ENCODE measurements around the gene PECR. TPM values are rescaled to one million over a fixed set of nuclear protein-coding genes. Genes with fewer than 3 reads are reported as not detected.

The PECR gene
- total and polyA plus RNA-seq, 9 of the 15 experiments (the other 6 are each of a cell fraction or from before 2014, with no cell fraction given): 1.1 to 10.3 (median 8.2) TPM

DNA sequence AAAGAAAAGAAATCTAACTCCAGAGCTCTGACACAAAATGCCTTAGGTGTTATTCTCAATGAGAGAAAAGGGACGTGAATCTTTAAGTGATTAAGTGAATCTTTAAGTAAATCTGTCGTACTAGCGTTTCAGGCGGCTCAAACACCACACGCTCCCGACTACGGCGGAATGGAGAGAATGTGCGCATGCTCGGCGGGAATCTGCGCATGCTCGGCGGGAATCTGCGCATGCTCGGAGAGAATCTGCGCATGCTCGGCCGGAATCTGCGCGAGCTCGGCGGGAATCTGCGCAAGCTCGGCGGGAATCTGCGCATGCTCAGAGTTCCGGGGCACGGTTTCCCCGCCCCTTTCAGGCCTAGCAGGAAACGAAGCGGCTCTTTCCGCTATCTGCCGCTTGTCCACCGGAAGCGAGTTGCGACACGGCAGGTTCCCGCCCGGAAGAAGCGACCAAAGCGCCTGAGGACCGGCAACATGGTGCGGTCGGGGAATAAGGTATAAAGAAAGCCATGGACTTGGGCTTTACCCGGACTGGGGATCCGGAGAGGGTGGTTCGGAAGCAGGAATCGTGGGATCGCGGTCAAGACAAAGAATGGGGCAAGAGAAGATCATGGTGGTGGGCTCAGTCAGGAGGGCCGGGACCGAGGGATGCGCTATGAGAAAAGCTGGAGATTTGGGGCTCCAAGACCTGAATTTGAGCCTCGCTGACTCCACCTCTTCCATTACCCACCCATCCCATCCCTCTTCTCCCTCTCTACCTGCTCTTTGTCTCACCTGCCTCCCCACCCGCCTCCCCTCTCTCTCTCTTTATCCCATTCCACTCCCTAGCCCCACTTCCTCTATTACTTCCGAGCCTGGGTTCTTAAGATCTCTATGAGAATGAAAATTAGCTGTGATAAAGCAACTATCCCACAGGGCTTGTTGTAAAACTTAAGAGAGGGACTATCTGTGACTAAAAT, 27.6 kb upstream of the PECR start, which contains the start of gene XRCC5:
XRCC5 (plus strand) TSS at position 382 of the 955 bp plus-strand sequence; CDS start at position 471, 89 bp downstream.
- in situ Hi-C loops (cut with MboI) (no loop called here), intact Hi-C loops (cut with micrococcal nuclease) (loop anchor here (5.0 to 10.0 kb wide), 3 partner anchors 37 to 154 kb away; no protein-coding TSS in a partner anchor)
- Histone ChIP-seq H3K36me3 (ENCODE audit: control insufficient read depth, insufficient read depth, low read length) (peaks cover 41% of the 10 kb centered on the region), H4K20me1 (replicated peaks; ENCODE audit: control insufficient read depth, insufficient read depth, low read length) (peaks cover 4% of the 10 kb centered on the region; the same call in 1 of the 2 replicates), H3K9me3 (replicated peaks; ENCODE audit: control insufficient read depth, insufficient read depth, low read depth, low read length) (no peaks in the 10 kb centered on the region), H3K27me3 (ENCODE audit: control insufficient read depth in 2 of 2, insufficient read depth in 2 of 2, low read length in 2 of 2) (no peaks in the 10 kb centered on the region), H3K4me1 (replicated peaks in 1 of 2; ENCODE audit: control insufficient read depth in 2 of 2, insufficient read depth in 2 of 2, low read length in 2 of 2) (peaks cover 5 to 15% of the 10 kb centered on the region in 2 experiments; a peak in 4 of 5 replicates), H3K9ac (ENCODE audit: insufficient read depth in 1 of 2, low read depth in 2 of 2, low read length in 2 of 2) (peak within 1 kb of the TSS; percentile 93 to 94), H3K4me2 (ENCODE audit: insufficient read depth, low read length) (peak within 1 kb of the TSS; percentile 84), H3K9me1 (ENCODE audit: control insufficient read depth, insufficient read depth, low read length) (no peaks in the 10 kb centered on the region), H3K4me3 (peak within 1 kb of the TSS; percentile 71), H3K79me2 (ENCODE audit: control insufficient read depth, insufficient read depth, low read length) (peaks cover 43% of the 10 kb centered on the region), H2AFZ (ENCODE audit: low read depth, low read length) (peak within 1 kb of the TSS; percentile 88), H3K27ac (ENCODE audit: extremely low read depth, low read depth, low read length) (peak within 1 kb of the TSS; percentile 88)
- ChIA-PET CTCF (ENCODE audit: low intra/inter-chr PET ratio) (no interaction called here), POLR2A (interaction anchor here (0.6 to 1.5 kb wide), 4 partner anchors 9 to 219 kb away, joined by 4 to 5 read pairs (median 4); partner anchors contain the start of genes PECR and TMEM169)
- peak; percentile 92 for FAIRE-seq
- under 1% methylated on average over 45 of the region's 57 CpGs for WGBS (ENCODE audit: insufficient coverage, low coverage, missing lambda C conversion rate)
- ATAC-seq: peak; percentile 85
- peak; percentile 90 to 95 (median 92) for DNase-seq (ENCODE audit: extremely low read depth in 1 of 4, low spot score in 3 of 4)
- no TSS peak for BruUV-seq (replicated peaks)
- no peak for TF ChIP-seq PHB (CRISPR knock-in tag; IDR thresholded peaks at IDR 0.05)
- TF ChIP-seq, protein P1, sequence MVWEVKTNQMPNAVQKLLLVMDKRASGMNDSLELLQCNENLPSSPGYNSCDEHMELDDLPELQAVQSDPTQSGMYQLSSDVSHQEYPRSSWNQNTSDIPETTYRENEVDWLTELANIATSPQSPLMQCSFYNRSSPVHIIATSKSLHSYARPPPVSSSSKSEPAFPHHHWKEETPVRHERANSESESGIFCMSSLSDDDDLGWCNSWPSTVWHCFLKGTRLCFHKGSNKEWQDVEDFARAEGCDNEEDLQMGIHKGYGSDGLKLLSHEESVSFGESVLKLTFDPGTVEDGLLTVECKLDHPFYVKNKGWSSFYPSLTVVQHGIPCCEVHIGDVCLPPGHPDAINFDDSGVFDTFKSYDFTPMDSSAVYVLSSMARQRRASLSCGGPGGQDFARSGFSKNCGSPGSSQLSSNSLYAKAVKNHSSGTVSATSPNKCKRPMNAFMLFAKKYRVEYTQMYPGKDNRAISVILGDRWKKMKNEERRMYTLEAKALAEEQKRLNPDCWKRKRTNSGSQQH (CRISPR knock-in tag; IDR thresholded peaks at IDR 0.05): peak; percentile 21; the same call in 1 of the 2 replicates
- peak; percentile 96 for TF ChIP-seq POLR2B (IDR thresholded peaks at IDR 0.05; ENCODE audit: low read depth, partially characterized antibody)
- no peak for TF ChIP-seq ZNF212 (CRISPR knock-in tag; IDR thresholded peaks at IDR 0.05)
- no peak for TF ChIP-seq SRSF1 (IDR thresholded peaks at IDR 0.05; ENCODE audit: low read depth, low read length)
- peak in 1 of 2 experiments; percentile 29; a peak in 2 of 4 replicates for TF ChIP-seq SIN3A (IDR thresholded peaks at IDR 0.05; ENCODE audit: borderline replicate concordance in 2 of 2, control insufficient read depth in 1 of 2, low read depth in 2 of 2, low read length in 2 of 2)
- TF ChIP-seq, protein P2, sequence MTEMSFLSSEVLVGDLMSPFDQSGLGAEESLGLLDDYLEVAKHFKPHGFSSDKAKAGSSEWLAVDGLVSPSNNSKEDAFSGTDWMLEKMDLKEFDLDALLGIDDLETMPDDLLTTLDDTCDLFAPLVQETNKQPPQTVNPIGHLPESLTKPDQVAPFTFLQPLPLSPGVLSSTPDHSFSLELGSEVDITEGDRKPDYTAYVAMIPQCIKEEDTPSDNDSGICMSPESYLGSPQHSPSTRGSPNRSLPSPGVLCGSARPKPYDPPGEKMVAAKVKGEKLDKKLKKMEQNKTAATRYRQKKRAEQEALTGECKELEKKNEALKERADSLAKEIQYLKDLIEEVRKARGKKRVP (CRISPR knock-in tag; IDR thresholded peaks at IDR 0.05): no peak
- TF ChIP-seq ZNF583 (CRISPR knock-in tag; IDR thresholded peaks at IDR 0.05): no peak
- TF ChIP-seq, protein P3, sequence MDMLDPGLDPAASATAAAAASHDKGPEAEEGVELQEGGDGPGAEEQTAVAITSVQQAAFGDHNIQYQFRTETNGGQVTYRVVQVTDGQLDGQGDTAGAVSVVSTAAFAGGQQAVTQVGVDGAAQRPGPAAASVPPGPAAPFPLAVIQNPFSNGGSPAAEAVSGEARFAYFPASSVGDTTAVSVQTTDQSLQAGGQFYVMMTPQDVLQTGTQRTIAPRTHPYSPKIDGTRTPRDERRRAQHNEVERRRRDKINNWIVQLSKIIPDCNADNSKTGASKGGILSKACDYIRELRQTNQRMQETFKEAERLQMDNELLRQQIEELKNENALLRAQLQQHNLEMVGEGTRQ (CRISPR knock-in tag; IDR thresholded peaks at IDR 0.05): no peak
- TF ChIP-seq ZNF140 (CRISPR knock-in tag; IDR thresholded peaks at IDR 0.05): no peak
- TF ChIP-seq FUS (optimal IDR thresholded peaks at IDR 0.05; ENCODE audit: low read depth, low read length): no peak
- TF ChIP-seq PHTF2 (CRISPR knock-in tag; IDR thresholded peaks at IDR 0.05): no peak
- TF ChIP-seq, protein P4, sequence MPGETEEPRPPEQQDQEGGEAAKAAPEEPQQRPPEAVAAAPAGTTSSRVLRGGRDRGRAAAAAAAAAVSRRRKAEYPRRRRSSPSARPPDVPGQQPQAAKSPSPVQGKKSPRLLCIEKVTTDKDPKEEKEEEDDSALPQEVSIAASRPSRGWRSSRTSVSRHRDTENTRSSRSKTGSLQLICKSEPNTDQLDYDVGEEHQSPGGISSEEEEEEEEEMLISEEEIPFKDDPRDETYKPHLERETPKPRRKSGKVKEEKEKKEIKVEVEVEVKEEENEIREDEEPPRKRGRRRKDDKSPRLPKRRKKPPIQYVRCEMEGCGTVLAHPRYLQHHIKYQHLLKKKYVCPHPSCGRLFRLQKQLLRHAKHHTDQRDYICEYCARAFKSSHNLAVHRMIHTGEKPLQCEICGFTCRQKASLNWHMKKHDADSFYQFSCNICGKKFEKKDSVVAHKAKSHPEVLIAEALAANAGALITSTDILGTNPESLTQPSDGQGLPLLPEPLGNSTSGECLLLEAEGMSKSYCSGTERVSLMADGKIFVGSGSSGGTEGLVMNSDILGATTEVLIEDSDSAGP (CRISPR knock-in tag; IDR thresholded peaks at IDR 0.05): no peak
- no peak for TF ChIP-seq SMC3 (conservative IDR thresholded peaks at IDR 0.05; ENCODE audit: insufficient read depth, low read depth, low read length)
- TF ChIP-seq, protein P5, sequence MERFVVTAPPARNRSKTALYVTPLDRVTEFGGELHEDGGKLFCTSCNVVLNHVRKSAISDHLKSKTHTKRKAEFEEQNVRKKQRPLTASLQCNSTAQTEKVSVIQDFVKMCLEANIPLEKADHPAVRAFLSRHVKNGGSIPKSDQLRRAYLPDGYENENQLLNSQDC (CRISPR knock-in tag; IDR thresholded peaks at IDR 0.05): no peak
